HCT116 (cell line): Measurements from ENCODE around the gene REXO5.

Source experiments
- CBX3 ChIP-seq: IDR thresholded peaks from 2 replicates; pipeline ENCODE4 v1.6.1; 2012; ENCODE audit warnings: low read depth
- CTCF ChIP-seq, 3 experiments: fragments of 200-600 bp in 1 of 3; sonication (generic) in 1 of 3; IDR thresholded peaks in 2 of 3; conservative IDR thresholded peaks in 1 of 3; 2 replicates each; pipeline ENCODE4 v1.5.1; 2012 to 2017; ENCODE audit warnings: low read depth in 2 of 3, low read length in 2 of 3, antibody characterized with exemption in 1 of 3, borderline replicate concordance in 1 of 3, control low read depth in 1 of 3, mild to moderate bottlenecking in 1 of 3, mixed read lengths in 1 of 3, mixed run types in 1 of 3, moderate library complexity in 1 of 3; ENCODE audit not compliant: insufficient read depth in 1 of 3
- EZH2 ChIP-seq: fragments of 200-600 bp; sonication (generic); IDR thresholded peaks from 2 replicates; pipeline ENCODE4 v1.6.1; 2017; ENCODE audit warnings: antibody characterized with exemption, mixed run types
- EZH2phosphoT487 ChIP-seq: fragments of 200-600 bp; IDR thresholded peaks from 2 replicates; pipeline ENCODE4 v1.6.1; 2018; ENCODE audit warnings: antibody characterized with exemption, borderline replicate concordance
- MAX ChIP-seq: IDR thresholded peaks from 2 replicates; pipeline ENCODE4 v1.6.1; 2012
- POLR2A ChIP-seq: IDR thresholded peaks from 2 replicates; pipeline ENCODE4 v1.7.0; 2011; ENCODE audit warnings: borderline replicate concordance; ENCODE audit not compliant: insufficient read depth, insufficient read length; ENCODE audit errors: extremely low read depth
- POLR2AphosphoS5 ChIP-seq: IDR thresholded peaks from 2 replicates; pipeline ENCODE4 v1.6.1; 2011; ENCODE audit warnings: mild to moderate bottlenecking, low read depth, low read length, moderate library complexity
- REST ChIP-seq: IDR thresholded peaks from 2 replicates; pipeline ENCODE4 v1.6.1; 2012; ENCODE audit warnings: low read depth
- SIN3A ChIP-seq: IDR thresholded peaks from 2 replicates; pipeline ENCODE4 v1.6.1; 2012; ENCODE audit warnings: low read depth
- TCF7L2 ChIP-seq: IDR thresholded peaks from 2 replicates; pipeline ENCODE4 v1.7.0; 2011; ENCODE audit warnings: borderline replicate concordance, inconsistent platforms; ENCODE audit not compliant: insufficient read depth, insufficient read length; ENCODE audit errors: extremely low read depth
- YY1 ChIP-seq: IDR thresholded peaks from 2 replicates; pipeline ENCODE4 v1.6.1; 2011; ENCODE audit warnings: low read length, low read depth, moderate library complexity, mild to moderate bottlenecking; ENCODE audit not compliant: insufficient replicate concordance; ENCODE audit errors: extremely low read depth
- ZNF274 ChIP-seq: fragments of 200-500 bp; sonication (Bioruptor generic); IDR thresholded peaks from 2 replicates; pipeline ENCODE4 v1.6.1; 2014; ENCODE audit warnings: mild to moderate bottlenecking, low read depth, low read length, inconsistent platforms
- TF ChIP-seq, protein P1 (sequence below): IDR thresholded peaks from 2 replicates; pipeline ENCODE4 v1.6.1; 2012

DNA sequence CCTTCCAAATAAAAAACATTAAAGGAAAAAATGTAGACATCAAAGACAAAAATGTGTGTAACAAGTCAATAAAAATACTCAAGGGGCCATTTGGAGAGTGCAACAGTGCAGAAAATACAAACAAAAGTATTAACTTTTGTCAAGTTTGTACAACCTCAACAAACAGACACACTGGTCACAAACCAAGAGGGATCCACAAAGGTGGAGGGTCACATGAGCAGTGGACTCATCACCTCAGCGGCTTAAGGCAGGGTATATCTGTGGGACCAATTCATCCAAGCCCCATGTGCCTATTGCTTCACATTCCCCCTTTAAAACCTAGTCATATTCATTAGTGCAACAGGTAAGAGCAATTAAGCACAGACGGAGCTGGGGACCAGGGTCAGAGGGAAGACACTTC lies 48.6 kb downstream of the REXO5 start:
- TF ChIP-seq CTCF (IDR thresholded peaks at IDR 0.05 in 2 of 3, conservative IDR thresholded peaks at IDR 0.05 in 1 of 3; ENCODE audit: borderline replicate concordance in 1 of 3, insufficient read depth in 1 of 3, low read depth in 2 of 3, low read length in 2 of 3) = no peak
- TF ChIP-seq, protein P1, sequence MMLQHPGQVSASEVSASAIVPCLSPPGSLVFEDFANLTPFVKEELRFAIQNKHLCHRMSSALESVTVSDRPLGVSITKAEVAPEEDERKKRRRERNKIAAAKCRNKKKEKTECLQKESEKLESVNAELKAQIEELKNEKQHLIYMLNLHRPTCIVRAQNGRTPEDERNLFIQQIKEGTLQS = no peak
- TF ChIP-seq POLR2AphosphoS5 = no peak
- no peak for TF ChIP-seq REST
- no peak for TF ChIP-seq SIN3A
- TF ChIP-seq YY1 = no peak
- no peak for TF ChIP-seq MAX
- TF ChIP-seq EZH2 = no peak
- TF ChIP-seq TCF7L2 = no peak
- no peak for TF ChIP-seq POLR2A
- no peak for TF ChIP-seq ZNF274
- TF ChIP-seq CBX3 = no peak
- no peak for TF ChIP-seq EZH2phosphoT487
